ENCODE results near the gene SUN5.

DNA sequence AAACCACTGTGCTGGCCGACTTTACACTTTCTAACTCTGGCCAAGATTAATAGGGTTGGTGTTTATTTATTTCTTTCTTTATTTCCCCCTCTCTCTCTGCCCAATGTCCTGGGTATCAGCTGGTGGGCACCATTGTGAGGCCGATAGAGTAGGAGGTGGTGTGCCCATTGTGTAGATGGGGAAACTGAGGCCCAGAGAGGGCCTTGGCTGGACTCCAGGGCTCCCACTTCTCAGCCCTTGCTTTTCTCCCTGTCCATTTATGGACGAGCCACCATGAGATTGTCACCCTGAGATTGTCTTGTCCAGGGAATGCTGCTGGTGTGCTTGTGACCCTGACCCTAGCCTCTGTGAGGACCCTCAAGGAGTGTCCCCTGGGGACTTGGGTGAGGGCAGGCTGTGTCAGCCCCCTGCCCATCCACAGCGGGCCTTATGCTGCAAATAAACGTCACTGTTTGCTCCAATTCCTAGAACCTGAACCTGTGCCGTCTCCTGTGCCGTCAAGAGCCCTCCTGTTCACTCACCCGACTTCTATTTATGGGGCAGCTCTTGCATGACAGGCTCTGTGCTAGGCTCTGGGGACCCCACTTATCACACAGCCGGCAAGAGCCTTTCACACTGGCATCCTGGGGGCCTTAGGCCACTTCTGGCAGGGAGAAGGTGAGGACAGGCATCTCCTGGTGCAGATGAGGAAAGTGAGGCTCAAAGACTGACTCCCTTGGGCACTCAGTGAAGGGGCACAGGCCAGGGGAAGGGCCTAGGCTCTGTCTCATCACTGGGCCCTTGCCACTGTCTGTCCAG lies 24.8 kb downstream of the SUN5 start:
- TF ChIP-seq CTCF (conservative IDR thresholded peaks at IDR 0.05), result no peak
- no peak for TF ChIP-seq EZH2 (IDR thresholded peaks at IDR 0.05; ENCODE audit: low read depth)

All from PC-9 (cell line).